Measurements from ENCODE around the gene HTR3D. TPM values are rescaled to one million over a fixed set of nuclear protein-coding genes. Genes with fewer than 3 reads are reported as not detected.

HTR3D gene
- total and polyA plus RNA-seq, 2 donors: not detected

- H3K27me3 ChIP-seq (ENCODE audit: control insufficient read depth in 2 of 2, insufficient read depth in 1 of 2, low read length in 1 of 2): no peaks in the 10 kb centered on the region
- no peaks in the 10 kb centered on the region for H3K36me3 ChIP-seq (ENCODE audit: control insufficient read depth in 2 of 2, insufficient read depth in 2 of 2, low read length in 1 of 2)
- H3K9me3 ChIP-seq (ENCODE audit: control insufficient read depth in 2 of 2, insufficient read depth in 1 of 2, low read length in 1 of 2): peaks cover 0 to 5% of the 10 kb centered on the region in 2 donors
- no peaks in the 10 kb centered on the region for H3K4me1 ChIP-seq (ENCODE audit: control insufficient read depth in 2 of 2, insufficient read depth in 2 of 2, low read length in 2 of 2)
- WGBS: 96% methylated on average over 4 of the region's 4 CpGs
- H3K4me3 ChIP-seq (ENCODE audit: low read length in 2 of 2): no peak overlapping the region
- H3K27ac ChIP-seq (ENCODE audit: low read depth in 1 of 2, low read length in 1 of 2): no peak overlapping the region
- no peak for DNase-seq (ENCODE audit: low read depth in 6 of 9, low spot score in 9 of 9)
These were observed 42.1 kb downstream of the HTR3D start for GRCh38 chr3:184073621-184074020.

GRCh38 chr3:184075901-184076300 lies 44.4 kb downstream of the HTR3D start:
- Histone ChIP-seq H3K4me1 (ENCODE audit: control insufficient read depth in 2 of 2, insufficient read depth in 2 of 2, low read length in 2 of 2) (no peaks in the 10 kb centered on the region), H3K27ac (ENCODE audit: low read depth in 1 of 2, low read length in 1 of 2) (no peak overlapping the region), H3K4me3 (ENCODE audit: low read length in 2 of 2) (no peak overlapping the region), H3K27me3 (ENCODE audit: control insufficient read depth in 2 of 2, insufficient read depth in 1 of 2, low read length in 1 of 2) (no peaks in the 10 kb centered on the region), H3K36me3 (ENCODE audit: control insufficient read depth in 2 of 2, insufficient read depth in 2 of 2, low read length in 1 of 2) (no peaks in the 10 kb centered on the region), H3K9me3 (ENCODE audit: control insufficient read depth in 2 of 2, insufficient read depth in 1 of 2, low read length in 1 of 2) (no peaks in the 10 kb centered on the region)
- 98% methylated on average over 6 of the region's 6 CpGs for WGBS
- no peak for DNase-seq (ENCODE audit: low read depth in 6 of 9, low spot score in 9 of 9)

GRCh38 chr3:184077881-184078280 lies 46.3 kb downstream of the HTR3D start:
- Histone ChIP-seq H3K36me3 (ENCODE audit: control insufficient read depth in 2 of 2, insufficient read depth in 2 of 2, low read length in 1 of 2) (no peaks in the 10 kb centered on the region), H3K4me3 (ENCODE audit: low read length in 2 of 2) (no peak overlapping the region), H3K27me3 (ENCODE audit: control insufficient read depth in 2 of 2, insufficient read depth in 1 of 2, low read length in 1 of 2) (no peaks in the 10 kb centered on the region), H3K27ac (ENCODE audit: low read depth in 1 of 2, low read length in 1 of 2) (no peak overlapping the region), H3K9me3 (ENCODE audit: control insufficient read depth in 2 of 2, insufficient read depth in 1 of 2, low read length in 1 of 2) (no peaks in the 10 kb centered on the region), H3K4me1 (ENCODE audit: control insufficient read depth in 2 of 2, insufficient read depth in 2 of 2, low read length in 2 of 2) (no peaks in the 10 kb centered on the region)
- 94% methylated on average over 5 of the region's 5 CpGs for WGBS
- no peak for DNase-seq (ENCODE audit: low read depth in 6 of 9, low spot score in 9 of 9)

- Histone ChIP-seq H3K27me3 (ENCODE audit: control insufficient read depth in 2 of 2, insufficient read depth in 1 of 2, low read length in 1 of 2) (no peaks in the 10 kb centered on the region), H3K9me3 (ENCODE audit: control insufficient read depth in 2 of 2, insufficient read depth in 1 of 2, low read length in 1 of 2) (no peaks in the 10 kb centered on the region), H3K4me3 (ENCODE audit: low read length in 2 of 2) (no peak overlapping the region), H3K27ac (ENCODE audit: low read depth in 1 of 2, low read length in 1 of 2) (no peak overlapping the region), H3K36me3 (ENCODE audit: control insufficient read depth in 2 of 2, insufficient read depth in 2 of 2, low read length in 1 of 2) (no peaks in the 10 kb centered on the region), H3K4me1 (ENCODE audit: control insufficient read depth in 2 of 2, insufficient read depth in 2 of 2, low read length in 2 of 2) (no peaks in the 10 kb centered on the region)
- no peak for DNase-seq (ENCODE audit: low read depth in 6 of 9, low spot score in 9 of 9)
- WGBS: 96% methylated on average over 3 of the region's 3 CpGs
These were observed 47.3 kb downstream of the HTR3D start for GRCh38 chr3:184078851-184079250.

- H3K27ac ChIP-seq (ENCODE audit: low read depth in 1 of 2, low read length in 1 of 2): no peak overlapping the region
- H3K27me3 ChIP-seq (ENCODE audit: control insufficient read depth in 2 of 2, insufficient read depth in 1 of 2, low read length in 1 of 2): no peaks in the 10 kb centered on the region
- no peaks in the 10 kb centered on the region for H3K4me1 ChIP-seq (ENCODE audit: control insufficient read depth in 2 of 2, insufficient read depth in 2 of 2, low read length in 2 of 2)
- WGBS: 95% methylated on average over 16 of the region's 16 CpGs
- no peak for DNase-seq (ENCODE audit: low read depth in 6 of 9, low spot score in 9 of 9)
- no peak overlapping the region for H3K4me3 ChIP-seq (ENCODE audit: low read length in 2 of 2)
- H3K9me3 ChIP-seq (ENCODE audit: control insufficient read depth in 2 of 2, insufficient read depth in 1 of 2, low read length in 1 of 2): no peaks in the 10 kb centered on the region
- H3K36me3 ChIP-seq (ENCODE audit: control insufficient read depth in 2 of 2, insufficient read depth in 2 of 2, low read length in 1 of 2): no peaks in the 10 kb centered on the region
These were observed 49.7 kb downstream of the HTR3D start for GRCh38 chr3:184081116-184081830.

GRCh38 chr3:184082034-184082433 lies 50.5 kb downstream of the HTR3D start:
- no peak for DNase-seq (ENCODE audit: low read depth in 6 of 9, low spot score in 9 of 9)
- H3K27ac ChIP-seq (ENCODE audit: low read depth in 1 of 2, low read length in 1 of 2): no peak overlapping the region
- WGBS: 98% methylated on average over 10 of the region's 10 CpGs
- H3K9me3 ChIP-seq (ENCODE audit: control insufficient read depth in 2 of 2, insufficient read depth in 1 of 2, low read length in 1 of 2): no peaks in the 10 kb centered on the region
- H3K36me3 ChIP-seq (ENCODE audit: control insufficient read depth in 2 of 2, insufficient read depth in 2 of 2, low read length in 1 of 2): no peaks in the 10 kb centered on the region
- no peaks in the 10 kb centered on the region for H3K4me1 ChIP-seq (ENCODE audit: control insufficient read depth in 2 of 2, insufficient read depth in 2 of 2, low read length in 2 of 2)
- no peaks in the 10 kb centered on the region for H3K27me3 ChIP-seq (ENCODE audit: control insufficient read depth in 2 of 2, insufficient read depth in 1 of 2, low read length in 1 of 2)
- no peak overlapping the region for H3K4me3 ChIP-seq (ENCODE audit: low read length in 2 of 2)

- no peak overlapping the region for H3K27ac ChIP-seq (ENCODE audit: low read depth in 1 of 2, low read length in 1 of 2)
- WGBS: 84% methylated on average over 2 of the region's 2 CpGs
- H3K4me3 ChIP-seq (ENCODE audit: low read length in 2 of 2): no peak overlapping the region
- H3K4me1 ChIP-seq (ENCODE audit: control insufficient read depth in 2 of 2, insufficient read depth in 2 of 2, low read length in 2 of 2): no peaks in the 10 kb centered on the region
- H3K36me3 ChIP-seq (ENCODE audit: control insufficient read depth in 2 of 2, insufficient read depth in 2 of 2, low read length in 1 of 2): no peaks in the 10 kb centered on the region
- H3K27me3 ChIP-seq (ENCODE audit: control insufficient read depth in 2 of 2, insufficient read depth in 1 of 2, low read length in 1 of 2): no peaks in the 10 kb centered on the region
- no peak for DNase-seq (ENCODE audit: low read depth in 6 of 9, low spot score in 9 of 9)
- H3K9me3 ChIP-seq (ENCODE audit: control insufficient read depth in 2 of 2, insufficient read depth in 1 of 2, low read length in 1 of 2): no peaks in the 10 kb centered on the region
These were observed 50.9 kb downstream of the HTR3D start for GRCh38 chr3:184082465-184082864.

GRCh38 chr3:184085389-184085852 lies 53.9 kb downstream of the HTR3D start:
- no peak for DNase-seq (ENCODE audit: low read depth in 6 of 9, low spot score in 9 of 9)
- 52% methylated on average over 3 of the region's 3 CpGs for WGBS
- H3K27me3 ChIP-seq (ENCODE audit: control insufficient read depth in 2 of 2, insufficient read depth in 1 of 2, low read length in 1 of 2): no peaks in the 10 kb centered on the region
- no peak overlapping the region for H3K27ac ChIP-seq (ENCODE audit: low read depth in 1 of 2, low read length in 1 of 2)
- H3K4me1 ChIP-seq (ENCODE audit: control insufficient read depth in 2 of 2, insufficient read depth in 2 of 2, low read length in 2 of 2): no peaks in the 10 kb centered on the region
- no peak overlapping the region for H3K4me3 ChIP-seq (ENCODE audit: low read length in 2 of 2)
- no peaks in the 10 kb centered on the region for H3K9me3 ChIP-seq (ENCODE audit: control insufficient read depth in 2 of 2, insufficient read depth in 1 of 2, low read length in 1 of 2)
- no peaks in the 10 kb centered on the region for H3K36me3 ChIP-seq (ENCODE audit: control insufficient read depth in 2 of 2, insufficient read depth in 2 of 2, low read length in 1 of 2)

All from thymus (tissue), 11 donors.